ENCODE results near the gene SSC4D.

Gene SSC4D

GRCh38 chr7:76430836-76431235, 21.3 kb upstream of the SSC4D start:
- Histone ChIP-seq H3K4me3 (ENCODE audit: low read depth, low read length) (no peak overlapping the region), H3K27ac (no peak overlapping the region), H3K9me3 (ENCODE audit: severe bottlenecking) (no peaks in the 10 kb centered on the region), H3K27me3 (ENCODE audit: insufficient read depth, low read depth, severe bottlenecking) (no peaks in the 10 kb centered on the region), H3K36me3 (no peaks in the 10 kb centered on the region)
- no peak for DNase-seq
- TF ChIP-seq CTCF (IDR thresholded peaks at IDR 0.05; ENCODE audit: low read depth, low read length): no peak

GRCh38 chr7:76430211-76430610, 20.7 kb upstream of the SSC4D start:
- Histone ChIP-seq H3K36me3 (no peaks in the 10 kb centered on the region), H3K4me3 (ENCODE audit: low read depth, low read length) (no peak overlapping the region), H3K9me3 (ENCODE audit: severe bottlenecking) (no peaks in the 10 kb centered on the region), H3K27ac (no peak overlapping the region), H3K27me3 (ENCODE audit: insufficient read depth, low read depth, severe bottlenecking) (no peaks in the 10 kb centered on the region)
- no peak for DNase-seq
- no peak for TF ChIP-seq CTCF (IDR thresholded peaks at IDR 0.05; ENCODE audit: low read depth, low read length)

- Histone ChIP-seq H3K9me3 (ENCODE audit: severe bottlenecking) (no peaks in the 10 kb centered on the region), H3K36me3 (no peaks in the 10 kb centered on the region), H3K27me3 (ENCODE audit: insufficient read depth, low read depth, severe bottlenecking) (no peaks in the 10 kb centered on the region), H3K4me3 (ENCODE audit: low read depth, low read length) (no peak overlapping the region), H3K27ac (no peak overlapping the region)
- TF ChIP-seq CTCF (IDR thresholded peaks at IDR 0.05; ENCODE audit: low read depth, low read length): no peak
- DNase-seq: peak; percentile 53
Measured at GRCh38 chr7:76428868-76429805, 19.6 kb upstream of the SSC4D start.

GRCh38 chr7:76428149-76428823, 18.8 kb upstream of the SSC4D start:
- no peak for DNase-seq
- Histone ChIP-seq H3K4me3 (ENCODE audit: low read depth, low read length) (no peak overlapping the region), H3K27ac (no peak overlapping the region), H3K27me3 (ENCODE audit: insufficient read depth, low read depth, severe bottlenecking) (no peaks in the 10 kb centered on the region), H3K36me3 (no peaks in the 10 kb centered on the region), H3K9me3 (ENCODE audit: severe bottlenecking) (no peaks in the 10 kb centered on the region)
- no peak for TF ChIP-seq CTCF (IDR thresholded peaks at IDR 0.05; ENCODE audit: low read depth, low read length)

GRCh38 chr7:76427635-76428034, 18.1 kb upstream of the SSC4D start:
- H3K4me3 ChIP-seq (ENCODE audit: low read depth, low read length): no peak overlapping the region
- H3K27ac ChIP-seq: no peak overlapping the region
- TF ChIP-seq CTCF (IDR thresholded peaks at IDR 0.05; ENCODE audit: low read depth, low read length): no peak
- H3K27me3 ChIP-seq (ENCODE audit: insufficient read depth, low read depth, severe bottlenecking): no peaks in the 10 kb centered on the region
- H3K9me3 ChIP-seq (ENCODE audit: severe bottlenecking): no peaks in the 10 kb centered on the region
- no peak for DNase-seq
- H3K36me3 ChIP-seq: no peaks in the 10 kb centered on the region
